Smooth muscle cell (in vitro differentiated cells): Measurements from ENCODE around the gene CRAT. TPM values are rescaled to one million over a fixed set of nuclear protein-coding genes. Genes with fewer than 3 reads are reported as not detected.

Experiments
- DNase-seq: peaks from one replicate; lab custom pipeline; 2025; ENCODE audit not compliant: unreplicated experiment; lab: John Stamatoyannopoulos, UW
- H2AFZ ChIP-seq: fragments of 200-600 bp; sonication (generic); 2 replicates; pipeline ENCODE4 v1.6.0; 2016; ENCODE audit warnings: antibody characterized with exemption, low read depth, mild to moderate bottlenecking
- H3F3A ChIP-seq: fragments of 200-600 bp; sonication (generic); 2 replicates; pipeline ENCODE4 v1.6.0; 2017; ENCODE audit warnings: antibody characterized with exemption, low read depth
- H3K27ac ChIP-seq: fragments of 200-600 bp; sonication (generic); 2 replicates; pipeline ENCODE4 v1.5.1; 2016; ENCODE audit warnings: low read depth, mild to moderate bottlenecking
- H3K27me3 ChIP-seq: fragments of 200-600 bp; sonication (generic); 2 replicates; pipeline ENCODE4 v1.6.1; 2016; ENCODE audit warnings: low read depth, mild to moderate bottlenecking
- H3K36me3 ChIP-seq: fragments of 200-600 bp; sonication (generic); 2 replicates; pipeline ENCODE4 v1.5.1; 2016; ENCODE audit warnings: low read depth
- H3K4me1 ChIP-seq: fragments of 200-600 bp; sonication (generic); 2 replicates; pipeline ENCODE4 v1.5.1; 2016; ENCODE audit warnings: low read depth
- H3K4me2 ChIP-seq: fragments of 200-600 bp; sonication (generic); 2 replicates; pipeline ENCODE4 v1.6.0; 2016; ENCODE audit warnings: mild to moderate bottlenecking
- H3K4me3 ChIP-seq: fragments of 200-600 bp; sonication (generic); 2 replicates; pipeline ENCODE4 v1.5.1; 2016; ENCODE audit warnings: mild to moderate bottlenecking
- H3K79me2 ChIP-seq: fragments of 200-600 bp; sonication (generic); 2 replicates; pipeline ENCODE4 v1.6.0; 2016; ENCODE audit warnings: low read depth, mild to moderate bottlenecking
- H3K9ac ChIP-seq: fragments of 200-600 bp; sonication (generic); 2 replicates; pipeline ENCODE4 v1.6.0; 2016; ENCODE audit warnings: low read depth
- H3K9me3 ChIP-seq: fragments of 200-600 bp; sonication (generic); replicated peaks from 2 replicates; pipeline ENCODE4 v1.5.1; 2016; ENCODE audit warnings: low read depth
- H4K20me1 ChIP-seq: fragments of 200-600 bp; sonication (generic); 2 replicates; pipeline ENCODE4 v1.6.0; 2016; ENCODE audit warnings: low read depth
- WGBS: methylation state at CpG from one replicate; pipeline ENCODE4 v1.1.7; 2016; ENCODE audit warnings: low lambda C conversion rate; 5-methylcytosine and 5-hydroxymethylcytosine counted together
- polyA plus RNA-seq: library from polyadenylated mRNA; unstranded; fragments of >200 nt; fragmentation: Nextera tagmentation; extraction: Ambion mirVana; gene quantifications from 2 replicates; pipeline ENCODE4 v1.2.1, GENCODE V29; 2016
- total RNA-seq: library from RNA; depleted of rRNA; stranded (reverse); fragments of >200 nt; gene quantifications from 2 replicates; pipeline ENCODE4 v1.2.3, GENCODE V29; 2014
- TF ChIP-seq, protein P1 (sequence below): fragments of 200-600 bp; sonication (generic); IDR thresholded peaks from 2 replicates; pipeline ENCODE4 v1.5.1; 2017; ENCODE audit warnings: borderline replicate concordance, mild to moderate bottlenecking, antibody characterized with exemption; ENCODE audit not compliant: insufficient read depth, poor library complexity, severe bottlenecking

CRAT gene
- total and polyA plus RNA-seq, 2 experiments from 2014 or later: 20.0 to 52.3 TPM

DNA sequence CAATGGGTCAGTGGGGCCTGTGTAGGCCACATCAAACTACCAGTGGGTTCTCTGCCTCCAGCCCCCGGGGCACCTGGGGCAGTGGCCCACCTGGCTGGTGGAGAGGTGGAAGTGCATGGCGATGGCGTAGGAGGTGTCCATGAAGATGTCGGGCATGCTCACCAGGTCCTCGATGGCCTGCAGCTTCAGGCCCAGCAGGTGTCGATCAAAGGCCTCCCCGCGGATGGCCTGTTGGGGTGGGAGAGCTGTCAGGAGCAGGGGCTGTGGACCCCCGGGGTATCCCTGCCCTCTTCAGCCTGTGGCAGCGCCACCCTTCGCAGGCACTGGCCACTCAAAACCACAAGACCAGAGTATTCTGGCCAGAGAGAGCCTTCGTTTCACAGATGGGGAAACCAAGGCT, 14.7 kb downstream of the CRAT start:
- Histone ChIP-seq H2AFZ (no peak overlapping the region), H3K4me2 (no peak overlapping the region), H3K27me3 (no peaks in the 10 kb centered on the region), H3K79me2 (no peaks in the 10 kb centered on the region), H3K27ac (no peak overlapping the region), H3F3A (no peaks in the 10 kb centered on the region), H3K9me3 (no peaks in the 10 kb centered on the region), H3K36me3 (no peaks in the 10 kb centered on the region), H4K20me1 (no peaks in the 10 kb centered on the region), H3K4me3 (no peak overlapping the region), H3K4me1 (no peaks in the 10 kb centered on the region), H3K9ac (no peak overlapping the region)
- 98% methylated on average over 12 of the region's 12 CpGs for WGBS
- no peak for DNase-seq
- TF ChIP-seq, protein P1, sequence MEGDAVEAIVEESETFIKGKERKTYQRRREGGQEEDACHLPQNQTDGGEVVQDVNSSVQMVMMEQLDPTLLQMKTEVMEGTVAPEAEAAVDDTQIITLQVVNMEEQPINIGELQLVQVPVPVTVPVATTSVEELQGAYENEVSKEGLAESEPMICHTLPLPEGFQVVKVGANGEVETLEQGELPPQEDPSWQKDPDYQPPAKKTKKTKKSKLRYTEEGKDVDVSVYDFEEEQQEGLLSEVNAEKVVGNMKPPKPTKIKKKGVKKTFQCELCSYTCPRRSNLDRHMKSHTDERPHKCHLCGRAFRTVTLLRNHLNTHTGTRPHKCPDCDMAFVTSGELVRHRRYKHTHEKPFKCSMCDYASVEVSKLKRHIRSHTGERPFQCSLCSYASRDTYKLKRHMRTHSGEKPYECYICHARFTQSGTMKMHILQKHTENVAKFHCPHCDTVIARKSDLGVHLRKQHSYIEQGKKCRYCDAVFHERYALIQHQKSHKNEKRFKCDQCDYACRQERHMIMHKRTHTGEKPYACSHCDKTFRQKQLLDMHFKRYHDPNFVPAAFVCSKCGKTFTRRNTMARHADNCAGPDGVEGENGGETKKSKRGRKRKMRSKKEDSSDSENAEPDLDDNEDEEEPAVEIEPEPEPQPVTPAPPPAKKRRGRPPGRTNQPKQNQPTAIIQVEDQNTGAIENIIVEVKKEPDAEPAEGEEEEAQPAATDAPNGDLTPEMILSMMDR: no peak

DNA sequence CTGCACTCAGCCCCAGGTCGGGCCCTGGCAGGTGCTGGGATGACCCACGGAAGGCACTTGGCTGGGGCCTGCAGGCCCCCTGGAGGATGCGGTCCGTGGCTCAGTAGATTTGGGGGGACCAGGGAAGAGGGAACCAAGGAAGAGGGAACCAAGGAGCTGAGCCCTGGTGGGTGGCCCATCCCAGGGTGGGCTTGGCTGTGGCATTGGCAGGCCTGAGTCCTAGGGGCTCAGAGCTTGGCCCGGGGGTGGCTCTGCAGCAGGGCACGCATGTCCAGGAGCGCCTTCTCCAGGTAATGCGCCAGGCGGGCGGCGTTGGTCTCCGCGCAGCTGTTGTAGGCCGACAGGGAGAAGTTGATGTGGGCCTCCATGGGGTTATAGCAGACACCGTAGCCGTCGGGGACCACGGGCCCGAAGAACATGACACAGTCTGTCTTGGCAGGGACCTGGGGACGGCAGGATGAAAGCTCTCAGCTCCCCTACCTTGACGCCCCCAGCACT, 15.4 kb downstream of the CRAT start:
- no peaks in the 10 kb centered on the region for H3K79me2 ChIP-seq
- no peak overlapping the region for H2AFZ ChIP-seq
- TF ChIP-seq, protein P1: no peak
- H3K4me1 ChIP-seq: no peaks in the 10 kb centered on the region
- H3K36me3 ChIP-seq: no peaks in the 10 kb centered on the region
- H3K27me3 ChIP-seq: no peaks in the 10 kb centered on the region
- H3F3A ChIP-seq: no peaks in the 10 kb centered on the region
- WGBS: 96% methylated on average over 21 of the region's 21 CpGs
- H4K20me1 ChIP-seq: no peaks in the 10 kb centered on the region
- H3K9me3 ChIP-seq: no peaks in the 10 kb centered on the region
- H3K9ac ChIP-seq: no peak overlapping the region
- no peak overlapping the region for H3K27ac ChIP-seq
- H3K4me3 ChIP-seq: no peak overlapping the region
- DNase-seq: no peak
- no peak overlapping the region for H3K4me2 ChIP-seq

GRCh38 chr9:129094387-129095169, 16.0 kb downstream of the CRAT start:
- H3K9me3 ChIP-seq: no peaks in the 10 kb centered on the region
- TF ChIP-seq, protein P1: no peak
- no peak overlapping the region for H3K4me2 ChIP-seq
- H3K4me3 ChIP-seq: no peak overlapping the region
- no peak overlapping the region for H3K9ac ChIP-seq
- H3K79me2 ChIP-seq: no peaks in the 10 kb centered on the region
- no peaks in the 10 kb centered on the region for H3K36me3 ChIP-seq
- no peak overlapping the region for H2AFZ ChIP-seq
- no peaks in the 10 kb centered on the region for H3K27me3 ChIP-seq
- no peak overlapping the region for H3K27ac ChIP-seq
- DNase-seq: no peak
- no peaks in the 10 kb centered on the region for H3K4me1 ChIP-seq
- no peaks in the 10 kb centered on the region for H3F3A ChIP-seq
- WGBS: 94% methylated on average over 13 of the region's 13 CpGs
- H4K20me1 ChIP-seq: no peaks in the 10 kb centered on the region
